DMS114 treated with DMSO at 0.1 percent for 48 hours (cell line): ENCODE results near the gene CACNA1B.

ENCODE experiments used
- DNase-seq: peaks from one replicate; lab custom pipeline; 2025; ENCODE audit not compliant: unreplicated experiment; lab: John Stamatoyannopoulos, UW

CACNA1B gene

DNA sequence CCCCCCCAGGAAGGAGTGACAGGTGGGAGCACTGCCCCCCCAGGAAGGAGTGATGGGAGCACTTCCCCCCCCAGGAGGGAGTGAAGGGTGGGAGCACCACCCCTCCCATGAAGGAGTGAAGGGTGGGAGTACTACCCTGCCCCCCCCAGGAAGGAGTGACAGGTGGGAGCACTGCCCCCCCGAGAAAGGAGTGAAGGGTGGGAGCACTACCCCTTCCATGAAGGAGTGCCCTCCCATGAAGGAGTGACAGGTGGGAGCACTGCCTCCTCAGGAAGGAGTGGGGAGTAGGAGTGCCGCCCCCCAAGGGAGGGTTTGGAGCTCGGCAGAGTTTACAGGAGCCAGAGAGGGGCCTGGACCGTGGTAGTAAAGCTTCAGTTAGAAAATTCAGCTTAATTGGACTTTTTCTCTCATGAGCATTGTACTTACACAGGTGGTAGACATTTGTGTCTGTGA is 100.7 kb downstream of the CACNA1B start:
- no peak for DNase-seq

GRCh38 chr9:137982200-137982599 is 104.6 kb downstream of the CACNA1B start:
- DNase-seq = no peak

GRCh38 chr9:137984005-137984404 is 106.4 kb downstream of the CACNA1B start:
- DNase-seq = no peak

- DNase-seq = no peak
Measured at GRCh38 chr9:137984520-137985257, 107.1 kb downstream of the CACNA1B start.

GRCh38 chr9:137985637-137986071 is 108.1 kb downstream of the CACNA1B start:
- no peak for DNase-seq

GRCh38 chr9:137986268-137987099 is 108.9 kb downstream of the CACNA1B start:
- no peak for DNase-seq

- DNase-seq = no peak
Measured at GRCh38 chr9:137987244-137988030, 109.9 kb downstream of the CACNA1B start.

DNA sequence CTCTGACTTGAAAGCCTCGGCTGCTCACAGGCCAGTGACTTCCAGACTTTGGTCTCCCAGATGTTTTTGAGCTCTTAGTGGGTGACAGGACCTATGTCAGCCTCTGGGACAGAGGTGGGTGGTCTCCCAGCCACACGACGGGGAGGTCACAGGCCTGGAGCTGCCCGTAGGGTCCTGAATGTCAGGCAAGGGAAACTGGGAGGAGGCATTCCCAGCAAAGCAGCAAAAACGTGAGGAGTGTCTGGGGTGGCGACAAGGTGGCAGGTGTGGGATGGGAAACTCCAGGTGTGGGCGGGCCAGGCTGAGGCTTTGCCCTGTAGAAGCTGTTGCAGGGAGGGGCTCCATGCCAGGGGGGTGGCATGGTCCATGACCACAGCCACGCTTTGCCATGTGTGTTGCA is 110.5 kb downstream of the CACNA1B start:
- DNase-seq = no peak

GRCh38 chr9:137988701-137989100 is 111.1 kb downstream of the CACNA1B start:
- no peak for DNase-seq

DNA sequence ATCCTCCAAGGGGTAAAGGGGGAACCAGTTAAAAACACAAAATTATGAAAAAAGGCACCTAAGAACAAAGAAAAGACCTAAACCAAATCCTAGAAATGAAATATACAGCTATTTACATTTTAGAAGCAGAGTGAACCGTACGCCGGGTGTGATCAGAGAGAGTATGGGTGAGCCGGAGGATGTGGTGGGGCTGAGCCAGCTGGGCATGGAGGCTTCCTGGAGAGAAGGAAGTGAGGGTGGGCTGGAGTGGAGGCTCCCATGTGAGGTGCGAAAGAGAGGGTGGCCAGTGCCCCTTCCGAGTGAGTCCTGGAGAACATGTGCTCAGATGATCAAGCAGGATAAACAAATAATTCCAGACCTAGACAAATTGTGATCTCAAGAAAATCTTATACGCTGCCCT is 111.6 kb downstream of the CACNA1B start:
- no peak for DNase-seq

DNA sequence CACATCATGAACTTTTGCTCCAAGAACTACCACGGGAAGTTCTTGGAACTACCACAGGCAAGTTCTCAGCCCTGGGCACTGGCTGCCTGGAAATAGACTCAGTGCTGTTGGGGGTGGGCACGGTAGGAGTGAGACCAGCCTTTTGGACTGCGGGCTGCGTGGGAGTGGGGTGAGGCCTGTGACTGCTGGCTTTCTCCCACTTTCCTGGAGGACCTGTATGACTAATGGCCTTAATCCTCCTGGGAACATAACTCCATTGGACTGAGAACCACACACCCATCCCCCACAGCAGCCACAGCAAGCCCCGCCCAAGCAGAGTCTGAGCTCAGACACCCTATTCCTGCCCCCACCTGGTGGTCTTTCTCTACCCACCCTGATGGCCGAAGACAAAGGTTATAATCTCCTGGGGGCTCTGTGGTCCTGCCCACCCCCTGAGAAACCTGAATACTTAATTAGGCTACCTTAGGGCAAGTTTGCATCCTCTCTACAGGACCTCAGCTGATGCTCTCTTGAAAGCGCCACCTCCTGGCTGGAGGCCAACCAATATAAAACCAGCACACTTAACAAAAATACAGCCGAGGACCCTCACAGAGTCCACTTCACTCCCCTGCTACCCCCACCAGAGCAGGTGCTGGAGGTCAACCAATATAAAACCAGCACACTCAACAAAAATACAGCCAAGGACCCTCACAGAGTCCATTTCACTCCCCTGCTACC is 112.6 kb downstream of the CACNA1B start:
- DNase-seq = no peak

GRCh38 chr9:138003485-138004190 is 126.1 kb downstream of the CACNA1B start:
- no peak for DNase-seq

- no peak for DNase-seq
Measured at GRCh38 chr9:138006576-138007233, 129.1 kb downstream of the CACNA1B start.

DNA sequence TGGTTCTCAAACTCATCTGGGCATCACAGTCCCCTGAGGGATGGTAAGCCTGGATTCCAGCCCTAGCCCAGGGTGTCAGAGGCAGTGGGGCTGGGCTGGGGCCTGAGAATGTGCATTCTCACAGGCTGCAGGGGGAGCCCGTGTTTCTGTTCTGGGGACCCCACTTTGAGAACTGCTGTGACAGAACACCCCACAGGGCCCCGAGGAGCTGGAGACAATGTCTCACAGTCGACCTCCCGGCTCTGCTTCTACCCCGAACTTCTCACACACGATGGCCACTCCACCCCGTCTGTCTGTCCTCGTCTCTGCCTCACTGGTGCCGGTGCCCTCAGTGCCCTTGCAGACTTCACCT is 130.0 kb downstream of the CACNA1B start:
- no peak for DNase-seq

- DNase-seq = no peak
Measured at GRCh38 chr9:138007918-138008841, 130.6 kb downstream of the CACNA1B start.

GRCh38 chr9:138009016-138009802 is 131.6 kb downstream of the CACNA1B start:
- no peak for DNase-seq

DNA sequence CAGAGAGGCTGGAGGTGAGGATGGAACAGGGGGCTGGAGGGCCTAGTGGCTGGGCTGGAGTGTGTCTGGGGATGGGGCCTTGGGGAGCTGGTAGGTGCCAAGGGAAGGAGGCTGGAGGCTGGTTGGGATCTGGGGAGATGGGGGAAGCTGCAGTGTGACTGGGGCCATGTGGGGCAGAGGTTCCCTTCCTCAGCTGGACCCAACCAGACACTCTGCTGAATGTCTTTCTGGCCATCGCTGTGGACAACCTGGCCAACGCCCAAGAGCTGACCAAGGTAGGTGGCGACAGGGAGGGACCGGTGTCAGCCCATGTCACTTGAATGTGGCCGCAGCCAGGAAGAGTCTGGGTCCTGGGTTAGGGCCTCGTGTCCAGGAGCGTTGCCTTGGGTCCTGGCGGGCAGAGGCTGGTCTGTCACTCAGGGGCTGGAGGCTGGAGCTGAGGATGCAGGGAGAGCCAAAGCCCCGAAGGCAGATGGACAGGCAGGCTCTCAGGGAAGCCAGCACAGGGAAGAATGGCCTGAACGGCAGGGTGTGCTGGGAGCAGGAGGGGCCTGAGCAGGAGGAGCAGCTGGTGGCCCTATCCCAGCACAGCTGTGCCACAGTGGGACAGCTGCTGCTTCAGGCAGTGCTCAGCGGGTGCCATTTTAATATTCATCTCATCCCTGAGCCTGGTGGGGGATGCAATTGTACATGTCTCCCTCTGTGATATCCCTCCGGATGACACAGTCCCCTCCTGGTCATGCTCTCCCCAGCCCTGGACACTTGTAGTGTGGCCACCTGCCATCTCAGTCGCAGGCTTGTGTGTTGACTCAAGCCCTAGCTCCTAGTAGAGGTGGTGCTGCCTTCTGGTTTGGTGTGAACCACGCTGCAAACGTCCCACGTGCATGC is 132.5 kb downstream of the CACNA1B start:
- no peak for DNase-seq
